HG03060 (cell line): ENCODE measurements around the gene ZCCHC9.

ENCODE experiments used
- ATAC-seq: cut with Tn5 transposase; IDR thresholded peaks from one replicate; pipeline ENCODE4 v1.9.1; 2021; ENCODE audit warnings: low read depth, moderate number of reproducible peaks; ENCODE audit not compliant: unreplicated experiment

The ZCCHC9 gene

DNA sequence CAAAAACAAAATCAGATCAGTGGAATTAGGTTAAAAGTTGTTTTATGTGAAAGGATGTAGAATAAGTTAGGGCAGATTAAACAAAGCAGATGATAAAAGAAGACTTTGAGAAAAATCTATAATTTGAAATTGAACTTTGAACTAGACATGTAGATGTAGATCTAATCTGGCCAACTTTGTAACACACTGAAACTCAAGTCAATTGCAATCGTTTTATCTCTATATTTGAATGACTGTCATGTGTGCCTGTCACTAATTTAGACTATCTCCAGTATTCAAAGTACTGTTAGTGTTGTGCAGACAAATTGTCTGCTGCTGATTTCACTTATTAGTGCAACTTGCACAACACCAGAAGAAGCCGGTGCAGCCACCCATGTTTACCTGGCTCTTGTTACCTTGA lies 52.7 kb downstream of the ZCCHC9 start:
- no peak for ATAC-seq

DNA sequence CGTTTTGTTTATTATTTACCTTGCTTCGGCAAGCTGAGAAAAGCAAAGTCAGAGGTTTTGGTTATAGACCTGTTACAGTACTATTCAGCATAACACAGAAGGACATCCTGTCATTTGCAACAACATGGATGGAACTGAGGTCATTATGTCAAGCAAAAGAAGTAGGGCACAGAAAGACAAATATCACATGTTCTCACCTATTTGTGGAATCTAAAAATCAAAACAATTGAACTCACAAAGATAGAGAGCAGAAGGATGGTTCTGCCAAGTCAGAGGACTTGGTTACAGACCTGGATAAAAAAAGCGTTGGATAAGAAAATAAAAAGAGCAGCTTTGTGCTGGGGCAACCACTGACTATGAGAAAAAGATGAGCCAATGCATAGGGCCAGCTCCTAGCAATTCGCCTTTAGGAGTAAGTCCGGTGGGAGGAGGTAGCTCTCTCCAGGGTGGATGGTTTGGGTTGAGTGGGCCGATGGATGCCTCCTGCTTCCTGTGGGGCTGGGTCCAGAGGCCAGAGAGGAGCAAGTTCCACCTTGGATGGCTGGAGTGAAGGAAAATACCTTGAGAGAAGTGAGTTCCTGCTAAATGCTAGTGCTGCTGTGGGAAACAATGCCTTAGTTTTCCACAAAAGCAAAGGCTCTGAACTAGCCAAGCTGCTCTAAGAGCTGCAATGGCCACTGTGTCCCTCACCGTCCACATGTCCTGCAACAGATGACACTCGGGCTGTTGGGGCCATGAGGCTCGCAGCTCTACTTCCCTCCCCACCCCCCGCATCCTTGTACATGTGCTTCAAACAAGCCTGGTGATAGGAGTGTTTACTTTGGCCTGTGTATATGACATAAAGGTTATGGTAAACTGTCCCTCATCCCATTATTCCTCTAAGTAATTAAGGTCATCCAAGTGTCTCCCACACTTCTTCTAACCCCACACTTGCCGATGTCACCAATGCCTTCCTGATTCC lies 54.2 kb downstream of the ZCCHC9 start:
- ATAC-seq = no peak

DNA sequence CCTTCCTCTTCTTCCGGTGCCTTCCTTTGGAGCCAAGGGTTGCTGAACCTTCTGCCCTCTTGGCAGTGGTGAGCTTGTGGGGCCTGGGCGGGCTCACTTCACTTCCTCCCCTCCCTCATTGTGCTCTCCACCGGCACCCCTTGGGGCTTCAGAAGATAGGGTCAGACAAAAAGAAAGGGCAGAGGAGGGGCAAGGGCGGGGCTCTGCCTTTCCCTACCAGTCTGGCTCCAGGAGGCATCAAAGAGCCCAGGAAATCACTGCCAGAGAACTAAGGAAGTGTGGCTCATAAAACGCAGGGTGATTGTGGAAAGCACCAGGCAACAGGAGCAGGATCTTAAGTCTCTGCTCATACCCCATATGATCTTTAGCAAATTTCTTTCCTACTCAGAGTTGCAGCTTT lies 57.7 kb downstream of the ZCCHC9 start:
- no peak for ATAC-seq

DNA sequence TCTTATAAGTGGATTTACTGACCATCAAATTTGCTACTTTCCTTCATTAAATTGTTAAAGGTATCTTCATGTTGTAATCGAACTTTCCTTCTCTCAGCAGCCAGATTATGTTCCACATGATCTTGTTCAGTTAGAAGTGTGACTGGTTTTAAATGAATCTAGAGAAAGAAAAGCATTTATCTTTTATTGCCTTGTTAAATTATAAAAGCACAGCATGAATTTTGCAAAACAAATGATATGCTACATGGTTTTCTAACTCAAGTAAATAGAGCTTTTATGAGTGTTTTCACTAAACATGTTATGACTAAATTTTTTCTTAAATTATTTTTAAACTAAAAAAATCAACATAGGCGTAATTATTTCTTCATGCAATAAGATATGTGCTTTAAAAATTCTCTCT lies 58.5 kb downstream of the ZCCHC9 start:
- ATAC-seq = no peak

DNA sequence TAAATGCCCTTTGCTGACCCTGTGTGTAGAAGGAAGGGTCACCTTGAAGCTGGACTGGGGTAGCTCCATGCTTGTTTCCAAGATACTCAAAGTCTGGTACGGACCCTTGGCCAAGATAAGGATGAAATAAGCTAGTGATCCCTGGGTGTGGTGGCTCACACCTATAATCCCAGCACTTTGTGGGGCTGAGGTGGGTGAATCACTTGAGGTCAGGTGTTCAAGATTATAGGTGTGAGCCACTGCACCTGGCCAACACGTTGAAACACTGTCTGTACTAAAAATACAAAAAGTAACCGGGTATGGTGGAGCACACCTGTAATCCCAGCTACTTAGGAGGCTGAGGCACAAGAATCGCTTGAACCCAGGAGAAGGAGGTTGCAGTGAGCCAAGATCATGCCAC lies 59.3 kb downstream of the ZCCHC9 start:
- no peak for ATAC-seq

DNA sequence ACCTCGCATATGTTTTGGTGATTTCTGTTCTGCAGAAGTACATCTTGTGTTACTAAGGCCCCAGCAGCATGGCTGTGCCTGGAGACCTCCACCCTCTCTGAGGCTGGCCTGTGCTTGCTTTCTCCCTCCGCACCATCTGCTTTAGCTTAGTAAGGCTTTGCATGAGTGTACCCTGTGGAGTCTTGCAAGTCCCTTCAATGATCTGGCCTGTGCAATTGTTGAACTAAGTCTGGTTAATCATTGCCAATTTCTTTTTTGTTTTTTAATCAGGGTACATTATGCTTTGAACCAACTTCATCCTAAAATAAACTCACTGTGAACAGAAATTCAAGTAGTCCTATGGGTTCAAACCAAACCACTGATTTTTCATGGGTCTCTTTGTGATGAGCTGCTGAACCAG lies 60.2 kb downstream of the ZCCHC9 start:
- no peak for ATAC-seq
